HG02588 (cell line): ENCODE measurements around the gene SCRN3.
"Not testable (repeated sequence)": the region's sequence is repeated elsewhere in the genome, so short reads cannot be mapped to it uniquely, and the experiment has no call there.

ENCODE experiments used
- ATAC-seq: cut with Tn5 transposase; IDR thresholded peaks from one replicate; pipeline ENCODE4 v1.9.1; 2021; ENCODE audit warnings: mild to moderate bottlenecking, moderate library complexity; ENCODE audit not compliant: unreplicated experiment

The SCRN3 gene

DNA sequence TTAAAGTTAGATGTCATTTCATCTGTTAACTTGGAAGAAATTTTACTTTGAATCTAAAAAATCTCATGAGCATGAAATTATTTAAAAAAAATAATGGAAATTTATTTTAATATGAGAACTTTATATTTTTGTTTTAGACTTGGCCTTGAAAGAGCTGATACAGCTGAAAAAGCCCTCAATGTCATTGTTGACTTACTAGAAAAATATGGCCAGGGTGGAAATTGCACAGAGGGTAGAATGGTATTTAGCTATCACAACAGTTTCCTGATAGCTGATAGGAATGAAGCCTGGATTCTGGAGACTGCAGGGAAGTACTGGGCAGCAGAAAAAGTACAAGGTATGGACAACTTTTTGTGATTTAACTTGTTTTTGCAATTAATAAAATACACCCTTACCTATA lies 5.3 kb downstream of the SCRN3 start:
- ATAC-seq, result no peak

DNA sequence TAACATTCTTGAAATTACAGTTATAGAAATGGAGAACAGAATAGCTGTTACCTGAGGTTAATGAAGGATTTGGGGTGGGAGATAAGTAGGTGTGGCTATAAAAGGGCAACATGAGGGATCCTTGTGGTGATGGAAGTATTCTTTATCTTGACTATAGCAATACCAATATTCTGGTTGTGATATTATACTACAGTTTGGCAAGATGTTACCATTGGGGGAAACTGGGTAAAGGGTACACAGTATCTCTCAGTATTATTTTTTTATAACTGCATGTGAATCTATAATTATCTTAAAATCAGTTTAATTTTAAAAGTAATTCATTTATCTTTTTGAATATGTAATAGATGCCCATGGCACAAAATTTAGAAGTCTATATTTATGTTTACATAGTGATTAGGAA lies 8.1 kb downstream of the SCRN3 start:
- no peak for ATAC-seq

DNA sequence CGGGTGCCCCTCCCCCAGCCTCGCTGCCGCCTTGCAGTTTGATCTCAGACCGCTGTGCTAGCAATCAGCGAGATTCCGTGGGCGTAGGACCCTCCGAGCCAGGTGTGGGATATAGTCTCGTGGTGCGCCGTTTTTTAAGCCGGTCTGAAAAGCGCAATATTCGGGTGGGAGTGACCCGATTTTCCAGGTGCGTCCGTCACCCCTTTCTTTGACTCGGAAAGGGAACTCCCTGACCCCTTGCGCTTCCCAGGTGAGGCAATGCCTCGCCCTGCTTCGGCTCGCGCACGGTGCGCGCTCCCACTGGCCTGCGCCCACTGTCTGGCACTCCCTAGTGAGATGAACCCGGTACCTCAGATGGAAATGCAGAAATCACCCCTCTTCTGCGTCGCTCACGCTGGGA lies 14.5 kb downstream of the SCRN3 start:
- not testable (repeated sequence) for ATAC-seq

DNA sequence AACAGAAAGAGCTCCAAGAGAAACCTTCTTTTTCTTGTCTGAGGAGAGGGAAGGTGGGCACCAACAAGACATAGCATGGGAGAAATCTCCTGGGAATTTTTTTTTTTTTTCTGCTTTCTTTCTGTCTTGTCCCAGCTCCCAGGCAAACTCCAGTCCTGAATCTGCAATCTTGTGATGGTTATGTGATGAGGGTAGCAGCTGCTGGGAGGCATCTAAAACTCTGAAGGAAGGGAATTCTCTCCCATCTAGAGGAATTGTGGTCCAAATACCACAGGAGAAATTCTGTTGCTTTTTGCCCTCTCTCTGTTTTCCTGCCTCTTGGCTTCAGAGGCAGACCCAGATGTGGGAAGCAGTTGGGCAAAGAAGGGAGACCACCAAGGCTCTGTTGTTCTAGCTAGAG lies 16.7 kb downstream of the SCRN3 start:
- no peak for ATAC-seq

DNA sequence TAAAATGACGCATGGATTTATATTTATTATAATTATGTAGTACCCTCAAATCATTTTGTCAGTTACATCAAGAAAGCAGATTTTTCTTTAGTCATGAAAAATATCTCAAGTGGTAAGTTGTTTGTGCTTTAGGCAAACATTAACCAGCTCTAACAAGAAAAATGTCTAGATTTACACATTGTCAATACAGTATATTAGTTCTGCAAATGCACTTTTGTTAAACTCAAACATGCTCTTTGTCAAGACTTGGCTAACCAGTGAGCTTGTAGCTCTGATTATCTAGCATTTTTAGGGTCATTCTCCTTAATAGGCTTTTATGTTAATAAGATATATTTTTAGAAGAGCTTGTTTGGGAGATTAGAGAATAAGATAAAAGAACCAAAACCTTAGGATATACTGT lies 32.7 kb downstream of the SCRN3 start:
- no peak for ATAC-seq

DNA sequence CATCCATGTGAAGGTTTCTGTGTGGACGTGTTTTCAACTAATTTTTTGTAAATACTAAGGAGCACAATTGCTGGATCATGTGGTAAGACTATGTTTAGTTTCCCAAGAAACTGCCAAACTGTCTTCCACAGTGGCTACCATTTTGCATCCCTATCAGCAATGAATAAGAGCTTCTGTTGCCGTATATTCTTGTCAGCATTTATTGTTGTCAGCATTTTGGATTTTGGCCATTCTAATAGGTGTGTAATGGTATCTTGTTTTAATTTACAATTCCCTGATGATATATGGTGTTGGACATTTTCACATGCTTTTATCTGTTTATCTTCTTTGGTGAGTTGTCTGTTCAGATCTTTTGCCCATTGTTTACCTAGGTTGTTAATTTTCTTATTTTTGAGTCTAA lies 34.5 kb downstream of the SCRN3 start:
- no peak for ATAC-seq

DNA sequence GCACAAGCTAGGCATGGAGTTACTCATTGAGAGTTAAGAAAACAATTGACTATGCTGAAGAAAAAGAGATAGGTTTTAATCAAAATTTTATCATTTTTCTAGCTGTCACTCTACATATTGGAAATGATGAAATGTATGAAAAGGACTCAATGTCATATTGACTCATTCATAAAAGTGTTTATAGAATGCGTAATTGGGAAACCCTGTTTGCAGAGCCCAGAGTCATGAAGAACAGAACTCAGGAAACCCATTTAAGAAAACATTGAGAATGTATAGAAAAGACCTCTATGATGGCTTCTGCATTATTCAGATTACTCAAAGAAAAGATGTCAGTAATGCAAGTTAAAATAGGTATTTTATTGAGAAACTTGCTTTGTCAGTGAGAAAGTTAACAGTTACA lies 36.4 kb downstream of the SCRN3 start:
- no peak for ATAC-seq

DNA sequence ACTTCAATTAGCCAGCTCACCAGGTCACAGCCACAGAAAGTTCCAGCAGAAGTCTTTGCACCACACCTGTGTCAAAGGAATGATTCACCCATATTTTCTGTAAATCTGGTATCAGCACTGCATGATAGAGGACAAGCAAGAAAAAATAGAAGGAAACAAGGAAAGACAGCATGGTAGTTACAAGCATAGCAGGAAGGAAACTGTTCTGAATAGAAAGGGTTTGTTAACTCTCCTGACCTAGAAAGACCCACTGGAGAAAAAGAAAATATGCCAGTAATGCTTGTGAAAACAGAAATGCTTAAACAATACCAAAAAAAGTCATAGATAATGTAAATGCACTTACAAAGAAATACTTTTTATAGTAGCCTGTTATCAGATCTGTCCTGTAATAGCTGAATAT lies 40.8 kb downstream of the SCRN3 start:
- ATAC-seq, result no peak

DNA sequence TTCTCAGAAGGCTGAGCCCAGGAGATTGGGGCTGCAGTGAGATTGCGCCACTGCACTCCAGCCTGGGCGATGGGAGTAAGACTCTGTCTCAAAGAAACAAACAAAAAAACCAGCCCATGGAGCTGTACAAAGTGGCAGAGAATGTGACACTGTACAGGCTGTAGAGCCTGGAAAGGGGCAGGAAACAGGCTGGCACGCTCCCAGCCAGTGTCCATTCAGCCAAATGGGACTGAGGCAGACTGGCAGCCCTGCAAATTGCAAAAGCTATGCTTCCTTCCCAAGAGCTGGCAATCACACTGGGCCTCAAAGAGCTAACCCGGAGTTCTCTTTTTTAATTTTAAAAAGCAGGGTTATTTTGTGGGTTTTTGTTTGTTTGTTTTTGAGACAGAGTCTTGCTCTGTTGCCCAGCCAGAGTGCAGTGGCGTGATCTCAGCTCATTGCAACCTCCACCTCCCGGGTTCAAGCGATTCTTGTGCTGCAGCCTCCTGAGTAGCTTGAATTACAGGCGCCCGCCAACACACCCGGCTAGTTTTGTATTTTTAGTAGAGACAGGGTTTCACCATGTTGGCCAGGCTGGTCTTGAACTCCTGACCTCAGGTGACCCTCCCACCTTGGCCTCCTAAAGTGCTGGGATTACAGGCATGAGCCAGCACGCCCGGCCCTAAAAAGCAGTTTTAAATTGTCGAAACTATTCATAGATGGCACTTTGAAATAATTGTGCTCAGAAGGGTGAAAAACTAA lies 42.8 kb downstream of the SCRN3 start:
- no peak for ATAC-seq

DNA sequence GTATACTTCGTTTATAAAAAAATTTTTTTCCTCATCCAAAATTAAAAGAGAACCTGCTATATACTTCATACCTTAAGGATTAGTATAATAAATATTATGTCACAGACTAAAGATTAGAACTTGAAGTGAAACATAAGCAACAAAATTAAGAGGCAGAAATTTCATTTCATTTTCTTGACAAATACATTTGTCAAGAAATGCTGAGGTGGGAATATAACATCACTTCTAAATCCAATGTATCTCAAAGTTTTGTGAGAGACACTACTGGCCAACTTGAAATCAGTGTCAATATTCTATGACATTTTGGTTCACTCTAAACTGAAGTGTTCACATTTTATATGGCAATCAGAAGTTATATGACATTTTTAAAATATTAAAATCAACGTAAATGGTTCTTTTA lies 43.8 kb downstream of the SCRN3 start:
- ATAC-seq, result no peak

DNA sequence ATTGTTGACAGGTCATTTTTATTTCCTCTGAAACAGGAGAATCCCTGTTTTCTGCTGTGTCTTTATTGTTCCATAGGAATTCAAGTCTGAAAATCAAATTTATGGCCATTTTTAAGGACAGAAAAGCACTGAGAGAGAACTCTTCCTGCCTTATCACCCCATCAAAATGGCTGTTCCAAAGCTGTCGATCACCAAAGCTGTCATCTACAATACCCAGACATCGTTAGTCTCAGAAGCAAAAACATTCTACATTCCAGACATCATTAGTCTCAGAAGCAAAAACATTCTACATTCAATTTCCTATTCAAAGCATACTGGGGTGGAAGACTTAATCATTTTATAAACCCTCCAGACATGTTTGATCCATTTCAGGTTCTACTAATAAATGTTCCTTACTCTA lies 44.4 kb downstream of the SCRN3 start:
- ATAC-seq, result no peak

DNA sequence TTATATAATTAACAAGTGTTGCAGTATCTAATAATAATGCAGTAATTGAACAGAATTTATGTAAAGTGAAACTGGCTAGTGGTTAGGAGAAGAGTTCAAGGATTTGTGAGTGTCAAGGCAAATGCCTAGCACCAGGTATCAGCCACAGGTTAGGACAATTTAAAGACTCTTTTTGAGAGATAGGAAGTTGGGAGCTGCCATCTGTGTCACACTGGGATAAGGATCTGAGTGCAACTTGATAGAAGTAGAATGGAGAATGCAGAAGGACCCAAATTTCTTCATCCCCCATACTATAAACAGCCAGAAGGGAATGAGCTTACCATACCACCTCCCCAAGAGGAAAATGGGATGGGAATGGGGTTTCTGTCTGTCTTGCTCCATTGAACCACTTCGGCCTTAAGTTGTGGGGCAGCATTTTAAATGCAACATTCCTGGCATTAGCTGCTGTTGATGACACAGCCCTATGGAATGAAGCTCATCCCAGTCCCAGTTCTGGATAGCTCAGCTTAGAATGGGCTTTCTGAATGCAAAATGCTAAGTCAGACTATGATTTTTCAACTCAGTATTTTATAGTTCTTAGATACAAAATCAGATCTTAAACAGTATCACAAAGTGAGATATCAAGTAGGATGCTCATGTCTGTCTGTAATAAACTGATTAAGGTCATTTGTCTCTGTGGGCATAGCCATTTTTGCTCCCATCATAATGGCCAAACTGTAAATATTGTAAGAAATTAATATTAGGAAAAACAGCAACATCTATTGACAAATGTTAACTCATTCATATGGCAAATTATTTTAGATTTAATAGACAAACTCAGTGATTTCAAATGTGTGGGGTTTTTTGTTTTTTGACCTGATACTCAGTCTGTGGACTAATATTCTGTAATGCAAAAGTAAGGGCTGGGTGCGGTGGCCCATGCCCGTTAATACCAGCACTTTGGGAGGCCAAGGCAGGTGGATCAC lies 47.3 kb downstream of the SCRN3 start:
- ATAC-seq, result no peak

DNA sequence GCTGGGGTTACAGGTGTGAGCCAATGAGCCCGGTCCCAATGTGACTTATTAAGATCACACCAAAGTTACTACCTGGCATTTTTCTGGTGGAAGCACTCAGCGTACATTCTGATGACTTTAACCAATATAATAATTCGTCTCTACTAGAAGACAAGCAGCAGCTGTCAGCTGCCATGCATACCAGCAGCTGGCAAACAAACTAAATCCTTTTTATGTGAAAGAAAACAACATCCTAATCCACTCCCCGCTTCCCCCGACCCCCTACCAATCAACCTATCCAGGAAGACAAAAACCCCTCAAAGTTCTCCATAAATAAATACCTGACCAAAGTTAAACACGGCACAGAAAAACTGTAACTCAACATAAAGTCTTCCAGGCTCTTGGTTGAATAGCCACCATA lies 49.2 kb downstream of the SCRN3 start:
- no peak for ATAC-seq

DNA sequence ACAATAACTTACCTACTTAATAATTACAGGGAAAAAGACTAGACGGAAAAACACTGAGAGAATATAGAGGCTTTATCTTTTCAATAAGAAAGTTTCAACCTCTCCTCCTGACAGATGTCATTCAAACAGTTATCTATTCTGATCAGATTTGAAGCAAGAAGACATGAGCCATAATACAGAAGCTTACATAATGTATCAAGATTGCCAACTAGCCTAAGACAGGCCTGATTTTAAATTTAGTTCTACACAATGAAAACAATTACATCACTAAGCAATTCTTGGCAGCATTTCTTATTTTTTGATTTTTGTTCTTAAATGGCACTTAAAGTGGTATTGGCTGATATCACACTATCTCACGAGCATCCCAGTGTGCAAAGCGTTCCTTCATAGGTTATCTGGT lies 49.7 kb downstream of the SCRN3 start:
- no peak for ATAC-seq

DNA sequence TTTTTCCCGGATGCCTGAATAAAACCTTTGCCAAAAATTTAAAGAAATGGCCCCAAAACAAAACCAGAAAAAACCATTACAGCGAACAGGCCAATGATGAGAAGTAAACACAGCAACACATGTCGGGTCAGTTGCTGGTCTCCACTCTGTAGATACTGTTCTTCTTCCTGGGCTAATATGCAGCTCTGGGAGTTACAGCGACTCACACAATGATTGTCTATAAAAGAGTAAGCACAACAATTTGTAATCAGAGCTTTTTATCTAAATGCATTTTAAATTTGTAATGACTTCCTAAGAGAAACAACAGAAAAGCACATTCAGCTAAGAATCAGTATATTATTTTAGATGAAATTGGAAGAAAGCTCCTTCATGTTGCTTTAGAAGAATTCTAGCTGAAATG lies 51.0 kb downstream of the SCRN3 start:
- ATAC-seq, result no peak

DNA sequence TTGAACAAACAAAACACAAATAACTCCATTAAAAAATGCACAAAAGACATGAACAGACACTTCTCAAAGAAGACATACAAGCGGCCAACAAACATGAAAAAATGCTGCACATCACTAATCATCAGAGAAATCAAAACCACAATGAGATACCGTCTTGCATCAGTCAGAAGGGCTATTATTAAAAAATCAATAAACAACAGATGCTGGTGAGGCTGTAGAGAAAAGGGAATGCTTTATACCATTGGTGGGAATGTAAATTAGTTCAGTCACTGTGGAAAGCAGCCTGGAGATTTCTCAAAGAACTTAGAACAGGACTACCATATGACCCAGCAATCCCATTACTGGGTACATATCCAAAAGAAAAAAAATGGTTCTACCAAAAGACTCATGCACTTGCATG lies 53.5 kb downstream of the SCRN3 start:
- ATAC-seq, result no peak

DNA sequence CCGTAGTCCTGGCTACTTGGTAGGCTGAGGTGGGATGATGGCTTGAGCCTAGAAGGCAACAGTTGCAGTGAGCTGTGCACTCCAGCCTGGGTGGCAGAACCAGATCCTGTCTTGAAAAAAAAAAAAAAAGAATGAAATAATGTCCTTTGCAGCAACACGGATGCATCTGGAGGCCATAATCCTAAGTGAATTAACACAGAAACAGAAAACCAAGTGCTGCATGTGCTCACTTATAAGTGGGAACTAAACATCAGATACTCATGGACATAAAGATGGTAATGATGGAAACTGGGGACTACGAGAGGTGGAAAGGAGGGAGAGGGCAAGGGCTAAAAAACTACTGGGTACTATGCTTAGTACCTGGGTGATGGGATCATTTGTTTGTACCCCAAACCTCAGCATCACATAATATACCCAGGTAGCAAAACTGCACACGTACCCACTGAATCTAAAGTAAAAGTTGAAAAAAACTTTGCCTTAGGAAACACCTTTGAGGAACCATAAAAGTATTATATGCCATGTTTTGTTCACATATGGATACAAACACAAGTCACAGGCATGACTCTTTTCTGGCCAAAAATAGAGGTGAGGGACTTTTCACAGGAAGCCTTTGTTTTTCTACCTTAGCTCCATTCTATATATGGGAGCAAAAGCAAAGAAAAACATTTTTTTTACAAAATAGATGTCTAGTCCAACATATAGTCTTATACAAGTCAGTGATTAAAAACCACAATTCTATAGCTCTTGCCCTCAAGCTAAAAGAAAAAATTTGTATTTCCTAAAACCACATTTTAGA lies 54.7 kb downstream of the SCRN3 start:
- ATAC-seq, result no peak

DNA sequence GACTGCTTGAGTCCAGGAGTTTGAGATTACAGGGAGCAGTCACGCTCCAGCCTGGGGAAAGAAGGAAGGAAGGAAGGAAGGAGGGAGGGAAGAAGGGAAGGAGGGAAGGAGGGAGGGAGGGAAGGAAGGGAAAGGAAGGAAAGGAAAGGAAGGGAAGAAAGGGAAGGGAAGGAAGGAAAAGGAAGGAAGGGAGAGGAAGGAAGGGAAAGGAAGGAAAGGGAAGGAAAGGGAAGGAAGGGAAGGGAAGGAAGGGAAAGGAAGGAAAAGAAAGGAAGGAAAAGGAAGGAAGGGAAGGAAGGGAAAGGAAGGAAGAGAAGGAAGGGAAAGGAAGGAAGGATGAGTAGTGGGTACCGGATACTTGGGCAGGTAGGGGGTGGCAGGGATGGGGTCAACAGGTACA lies 59.0 kb downstream of the SCRN3 start:
- no peak for ATAC-seq

DNA sequence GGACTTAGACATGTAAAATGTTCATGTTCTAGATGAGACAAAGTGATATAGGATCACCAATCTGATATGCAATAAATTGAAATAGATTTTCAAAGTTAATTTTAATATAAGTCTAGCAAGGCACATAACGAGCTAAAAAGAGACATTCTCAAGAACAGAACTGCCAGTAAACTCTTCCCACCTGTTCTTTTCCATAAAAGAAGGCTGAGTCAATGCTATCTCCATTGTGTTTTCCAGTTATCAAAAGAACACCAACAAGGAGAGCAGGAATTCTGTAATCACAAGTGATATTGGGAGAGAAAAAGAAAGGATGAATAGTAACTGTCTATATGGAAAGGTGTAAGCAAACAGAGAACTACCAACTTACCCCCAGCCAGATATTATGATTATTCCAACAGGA lies 65.7 kb downstream of the SCRN3 start:
- ATAC-seq, result no peak

DNA sequence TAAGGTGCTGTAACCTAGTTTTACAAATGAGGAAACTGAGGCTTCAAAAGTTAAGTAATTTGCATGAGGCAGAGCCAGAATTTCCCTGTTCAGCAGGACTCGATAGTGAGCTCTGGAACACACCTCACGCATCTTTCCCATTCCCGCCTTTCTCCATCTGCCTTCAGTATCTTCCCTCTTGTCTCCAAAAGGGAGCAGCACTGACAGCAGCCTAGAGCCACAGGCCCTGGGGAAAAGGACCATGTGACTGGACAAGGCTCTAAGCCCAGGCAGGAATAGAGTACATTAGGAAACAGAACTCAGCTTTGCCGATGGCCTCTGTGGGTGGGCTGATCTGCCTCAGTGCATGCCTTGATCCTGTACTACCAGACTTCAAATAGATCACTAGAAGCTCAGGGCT lies 69.8 kb downstream of the SCRN3 start:
- ATAC-seq, result no peak

DNA sequence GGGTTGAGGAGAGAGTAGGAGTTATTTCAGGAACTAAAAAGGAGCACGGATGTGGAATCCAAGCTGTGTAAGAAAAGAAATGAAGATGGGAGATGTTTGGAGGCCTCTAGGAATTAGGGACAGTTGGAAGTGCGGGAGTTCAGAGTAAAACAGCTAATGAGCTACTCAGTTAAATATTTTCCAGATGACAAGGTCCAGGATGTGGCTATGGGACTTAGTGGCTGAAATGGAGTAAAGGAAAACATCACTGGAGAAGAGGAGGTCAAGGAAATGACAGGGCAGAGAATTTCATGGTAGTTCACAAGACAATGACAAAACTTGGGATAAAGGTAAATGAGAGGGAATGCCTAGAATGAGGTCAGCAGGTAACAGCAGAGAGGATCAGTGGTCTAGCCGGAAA lies 78.3 kb downstream of the SCRN3 start:
- ATAC-seq, result no peak
